ENCODE results near the gene NANP.
"Not testable (repeated sequence)": the region's sequence is repeated elsewhere in the genome, so short reads cannot be mapped to it uniquely, and the experiment has no call there.

The NANP gene, protein sequence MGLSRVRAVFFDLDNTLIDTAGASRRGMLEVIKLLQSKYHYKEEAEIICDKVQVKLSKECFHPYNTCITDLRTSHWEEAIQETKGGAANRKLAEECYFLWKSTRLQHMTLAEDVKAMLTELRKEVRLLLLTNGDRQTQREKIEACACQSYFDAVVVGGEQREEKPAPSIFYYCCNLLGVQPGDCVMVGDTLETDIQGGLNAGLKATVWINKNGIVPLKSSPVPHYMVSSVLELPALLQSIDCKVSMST

DNA sequence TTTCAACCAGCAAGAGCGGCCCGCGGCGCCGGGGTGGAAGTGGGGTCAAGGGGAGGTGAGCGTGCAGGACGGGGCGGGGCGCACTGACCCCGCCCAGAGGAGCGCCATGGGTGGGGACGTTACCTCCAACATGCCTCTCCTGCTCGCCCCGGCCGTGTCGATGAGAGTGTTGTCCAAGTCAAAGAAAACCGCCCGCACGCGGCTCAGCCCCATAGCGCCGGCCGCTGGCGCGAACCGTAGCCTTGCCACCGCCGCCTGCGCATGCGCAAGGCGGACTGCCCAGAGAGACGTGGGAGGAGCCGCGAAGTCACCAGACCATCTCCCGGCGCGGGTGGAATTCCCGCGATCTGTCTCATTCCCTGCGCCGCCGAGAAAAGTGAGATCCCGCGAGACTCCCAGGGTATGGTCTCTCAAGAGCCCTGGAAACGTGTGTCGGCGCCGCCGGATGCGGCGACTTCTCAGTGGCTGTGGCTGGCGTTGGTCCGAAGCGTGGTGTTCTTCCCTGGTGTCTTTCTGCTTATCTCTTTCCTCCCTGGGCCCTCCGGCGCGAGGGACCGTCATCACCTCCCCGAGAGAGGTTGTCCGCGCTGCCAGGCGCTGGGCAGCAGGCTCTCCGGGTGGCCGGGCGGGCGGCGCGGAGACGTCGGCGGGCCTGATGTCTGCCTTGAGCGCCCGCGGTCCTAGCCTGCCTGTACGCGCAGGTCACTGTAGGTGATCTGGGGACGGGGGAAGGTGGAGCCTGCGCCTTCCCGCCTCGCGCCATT, at the start of gene NANP:
TSS of gene NANP (minus strand) at position 279 of the 764 bp plus-strand sequence. CDS start at position 213, 66 bp downstream.
- peak within 1 kb of the TSS; percentile 93 for H3K4me3 Mint-ChIP-seq
- peak within 1 kb of the TSS; percentile 95 for H3K27ac Mint-ChIP-seq
- H3K4me1 Mint-ChIP-seq: peaks cover 34% of the 10 kb centered on the region
- H3K9me3 Mint-ChIP-seq: peaks cover 13% of the 10 kb centered on the region
- CTCF ChIA-PET: no interaction called here
- peak; percentile 93 for DNase-seq
- peaks cover 5% of the 10 kb centered on the region for H3K27me3 Mint-ChIP-seq
- H3K36me3 Mint-ChIP-seq: peaks cover 12% of the 10 kb centered on the region

DNA sequence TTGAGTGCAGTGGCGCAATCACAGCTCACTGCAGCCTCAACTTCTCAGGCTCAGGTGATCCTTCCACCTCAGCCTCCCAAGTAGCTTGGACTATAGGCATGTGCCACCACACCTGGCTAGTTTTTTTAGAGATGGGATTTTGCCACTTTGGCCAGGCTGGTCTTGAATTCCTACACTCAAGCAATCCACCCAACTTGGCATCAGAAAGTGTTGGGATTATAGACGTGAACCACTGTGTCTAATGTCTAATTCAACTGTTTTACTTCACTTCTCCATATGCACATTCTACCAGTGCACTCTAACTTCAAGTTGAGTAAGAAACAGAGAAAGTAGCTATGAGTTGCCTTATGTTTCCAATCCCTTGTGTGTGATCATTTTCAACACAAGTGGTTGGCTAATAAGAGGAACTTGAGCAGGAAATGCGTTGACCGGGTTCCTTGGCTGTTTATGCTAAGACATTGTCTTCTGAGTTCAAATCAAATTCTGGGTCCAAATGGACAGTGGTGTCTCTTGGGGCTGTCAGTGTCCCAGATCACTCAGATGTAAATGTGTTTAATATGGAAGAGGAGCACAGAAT, 48.9 kb upstream of the NANP start:
- Mint-ChIP-seq H3K4me3 (no peak overlapping the region), H3K27me3 (no peaks in the 10 kb centered on the region), H3K36me3 (peaks cover 48% of the 10 kb centered on the region), H3K9me3 (no peaks in the 10 kb centered on the region), H3K4me1 (no peaks in the 10 kb centered on the region), H3K27ac (no peak overlapping the region)
- no peak for DNase-seq
- CTCF ChIA-PET: no interaction called here

GRCh38 chr20:25669826-25670422, 46.1 kb upstream of the NANP start:
- CTCF ChIA-PET: no interaction called here
- peaks cover 21% of the 10 kb centered on the region for H3K36me3 Mint-ChIP-seq
- no peaks in the 10 kb centered on the region for H3K4me1 Mint-ChIP-seq
- H3K27me3 Mint-ChIP-seq: no peaks in the 10 kb centered on the region
- no peak overlapping the region for H3K27ac Mint-ChIP-seq
- H3K4me3 Mint-ChIP-seq: no peak overlapping the region
- no peaks in the 10 kb centered on the region for H3K9me3 Mint-ChIP-seq
- no peak for DNase-seq

DNA sequence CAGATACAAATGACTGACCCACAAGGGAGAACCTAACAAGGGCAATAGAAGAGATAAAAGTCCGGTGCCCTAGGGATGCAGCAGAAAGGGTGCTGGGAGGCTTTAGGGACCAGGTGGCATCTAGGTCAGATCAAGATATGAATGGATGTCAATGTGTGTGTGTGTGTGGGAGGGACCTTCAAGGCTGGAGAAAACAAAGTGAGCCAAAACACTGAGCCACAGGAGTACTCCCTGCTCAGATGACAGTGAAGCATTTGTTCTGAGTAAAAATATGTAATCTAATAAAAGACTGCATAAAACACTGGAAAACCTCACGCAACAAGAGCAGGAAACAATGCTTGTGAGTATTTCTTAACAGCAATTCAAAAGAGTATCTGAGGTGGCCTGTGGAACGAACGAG, 44.6 kb upstream of the NANP start:
- CTCF ChIA-PET: no interaction called here
- no peaks in the 10 kb centered on the region for H3K27me3 Mint-ChIP-seq
- no peak for DNase-seq
- no peak overlapping the region for H3K27ac Mint-ChIP-seq
- H3K4me3 Mint-ChIP-seq: no peak overlapping the region
- no peaks in the 10 kb centered on the region for H3K4me1 Mint-ChIP-seq
- peaks cover 7% of the 10 kb centered on the region for H3K36me3 Mint-ChIP-seq
- no peaks in the 10 kb centered on the region for H3K9me3 Mint-ChIP-seq

GRCh38 chr20:25659999-25660398, 36.2 kb upstream of the NANP start:
- CTCF ChIA-PET: no interaction called here
- no peak for DNase-seq
- no peak overlapping the region for H3K27ac Mint-ChIP-seq
- no peaks in the 10 kb centered on the region for H3K27me3 Mint-ChIP-seq
- H3K4me3 Mint-ChIP-seq: no peak overlapping the region
- no peaks in the 10 kb centered on the region for H3K9me3 Mint-ChIP-seq
- H3K36me3 Mint-ChIP-seq: no peaks in the 10 kb centered on the region
- peaks cover 3% of the 10 kb centered on the region for H3K4me1 Mint-ChIP-seq

DNA sequence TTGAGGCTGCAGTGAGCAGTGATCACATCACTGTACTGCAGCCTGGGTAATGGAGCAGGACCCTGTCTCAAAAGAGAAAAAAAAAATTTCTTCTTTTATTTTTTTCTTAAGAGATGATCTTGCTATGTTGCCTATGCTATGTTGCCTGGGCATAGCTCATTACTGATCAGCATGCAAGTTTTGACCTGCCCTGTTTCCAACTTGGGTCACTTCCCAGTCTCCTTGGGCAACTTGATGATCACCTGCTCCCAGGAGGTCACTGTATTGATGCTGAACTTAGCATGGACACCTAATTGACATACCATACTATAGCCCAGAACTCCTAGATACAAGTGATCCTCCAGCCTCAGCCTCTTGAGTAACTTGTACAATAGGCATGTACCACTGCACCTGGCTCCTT, 30.7 kb upstream of the NANP start:
- CTCF ChIA-PET: interaction anchor here (1.4 kb wide), 1 partner anchor 11 kb away, joined by 3 read pairs; no protein-coding TSS in a partner anchor
- no peaks in the 10 kb centered on the region for H3K9me3 Mint-ChIP-seq
- peaks cover 5% of the 10 kb centered on the region for H3K36me3 Mint-ChIP-seq
- no peak overlapping the region for H3K4me3 Mint-ChIP-seq
- no peaks in the 10 kb centered on the region for H3K27me3 Mint-ChIP-seq
- DNase-seq: no peak
- H3K4me1 Mint-ChIP-seq: peaks cover 3% of the 10 kb centered on the region
- H3K27ac Mint-ChIP-seq: no peak overlapping the region

GRCh38 chr20:25652866-25653265, 29.1 kb upstream of the NANP start:
- H3K36me3 Mint-ChIP-seq, H3K9me3 Mint-ChIP-seq, H3K27ac Mint-ChIP-seq, H3K4me1 Mint-ChIP-seq, H3K27me3 Mint-ChIP-seq, DNase-seq, H3K4me3 Mint-ChIP-seq: not testable (repeated sequence)
- CTCF ChIA-PET: interaction anchor here (1.4 kb wide), 1 partner anchor 9 kb away, joined by 3 read pairs; no protein-coding TSS in a partner anchor

- peaks cover 6% of the 10 kb centered on the region for H3K4me1 Mint-ChIP-seq
- CTCF ChIA-PET: no interaction called here
- no peaks in the 10 kb centered on the region for H3K9me3 Mint-ChIP-seq
- DNase-seq: no peak
- H3K27ac Mint-ChIP-seq: no peak overlapping the region
- H3K27me3 Mint-ChIP-seq: no peaks in the 10 kb centered on the region
- H3K4me3 Mint-ChIP-seq: no peak overlapping the region
- peaks cover 19% of the 10 kb centered on the region for H3K36me3 Mint-ChIP-seq
These were observed 21.0 kb upstream of the NANP start for GRCh38 chr20:25644814-25645213.

DNA sequence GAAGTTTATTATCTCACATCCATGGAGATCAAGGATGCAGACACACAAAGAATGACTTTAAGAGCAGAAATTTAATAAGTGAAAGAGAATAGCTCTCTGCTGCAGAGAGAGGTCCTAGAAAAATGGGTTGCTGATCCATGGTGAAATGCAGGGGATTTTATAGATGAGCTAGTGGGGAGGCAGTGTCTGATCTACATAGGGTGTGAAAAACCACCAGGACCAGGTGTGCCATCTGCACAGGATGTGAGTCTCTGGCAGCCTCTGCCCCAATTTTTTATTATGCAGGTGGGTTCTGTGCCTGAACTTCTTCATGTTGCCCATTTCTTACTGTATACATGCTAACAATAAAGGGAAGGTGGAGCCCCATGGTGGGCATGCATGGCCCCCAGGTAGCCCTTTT, 19.9 kb upstream of the NANP start:
- H3K9me3 Mint-ChIP-seq: no peaks in the 10 kb centered on the region
- no peak overlapping the region for H3K27ac Mint-ChIP-seq
- peaks cover 20% of the 10 kb centered on the region for H3K36me3 Mint-ChIP-seq
- no peaks in the 10 kb centered on the region for H3K27me3 Mint-ChIP-seq
- CTCF ChIA-PET: interaction anchor here (1.0 kb wide), 1 partner anchor 10 kb away, joined by 3 read pairs; no protein-coding TSS in a partner anchor
- H3K4me3 Mint-ChIP-seq: no peak overlapping the region
- DNase-seq: no peak
- H3K4me1 Mint-ChIP-seq: peaks cover 6% of the 10 kb centered on the region

DNA sequence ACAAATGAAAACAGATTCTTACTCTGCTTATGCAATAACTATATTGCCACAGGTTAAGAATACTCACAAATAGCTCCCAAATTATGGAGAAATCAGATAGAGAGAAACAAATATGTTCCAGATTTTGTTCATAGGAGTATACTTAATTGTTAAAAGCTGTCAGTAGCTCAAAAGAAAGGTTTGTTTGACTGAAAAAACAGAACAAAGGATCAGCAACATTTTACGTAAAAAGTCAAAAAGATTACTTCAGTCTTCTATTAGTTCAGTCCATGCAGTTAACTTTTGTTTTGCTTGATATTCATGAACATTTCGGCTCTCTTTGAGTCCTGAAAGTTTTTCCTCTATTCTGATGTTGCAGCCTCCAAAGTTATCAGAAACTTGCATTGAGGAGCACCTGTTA, 13.4 kb upstream of the NANP start:
- CTCF ChIA-PET: no interaction called here
- no peaks in the 10 kb centered on the region for H3K27me3 Mint-ChIP-seq

DNA sequence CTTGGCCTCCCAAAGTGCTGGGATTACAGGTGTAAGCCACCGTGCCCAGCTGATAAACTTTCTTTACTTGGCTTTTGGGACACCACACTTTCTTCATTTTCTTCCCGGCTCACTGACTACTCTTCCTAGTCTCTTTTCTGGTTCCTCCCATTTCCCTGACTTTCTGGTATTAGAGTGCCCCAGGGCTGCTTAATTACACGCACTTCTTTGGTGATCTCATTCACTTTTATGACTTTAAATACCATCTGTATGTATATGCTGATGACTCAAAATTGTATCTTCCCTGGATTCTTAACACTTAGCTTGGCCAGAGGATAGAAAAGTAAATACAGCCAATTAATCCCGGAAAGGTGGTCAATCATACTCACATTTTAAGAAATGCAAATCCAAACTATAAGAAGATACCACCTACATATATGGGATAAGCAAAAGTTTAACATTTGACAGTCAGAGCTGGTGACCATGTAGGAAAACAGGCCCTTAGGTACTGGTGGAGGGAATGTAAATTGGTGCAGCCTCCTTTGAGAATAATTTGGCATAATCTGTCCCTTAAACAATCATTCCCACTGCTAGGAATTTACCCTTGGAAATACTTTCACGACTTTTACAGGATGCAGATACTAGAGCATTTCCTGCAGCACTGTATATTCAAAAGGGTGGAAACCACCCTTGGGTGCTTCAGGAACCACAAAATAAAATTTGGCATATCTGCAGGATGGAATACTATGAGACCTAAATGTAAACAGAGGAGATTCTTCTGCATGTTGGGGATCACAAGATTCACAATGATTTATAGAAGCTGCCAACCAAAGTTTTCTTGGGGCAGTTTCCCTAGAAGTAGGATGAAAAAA, 9.4 kb upstream of the NANP start:
- CTCF ChIA-PET: no interaction called here
- Mint-ChIP-seq H3K4me3 (no peak overlapping the region), H3K4me1 (peaks cover 3% of the 10 kb centered on the region), H3K27ac (no peak overlapping the region), H3K27me3 (no peaks in the 10 kb centered on the region), H3K36me3 (peaks cover 30% of the 10 kb centered on the region), H3K9me3 (peaks cover 28% of the 10 kb centered on the region)
- DNase-seq: no peak

More for the DNA sequence above, 13.4 kb upstream of the NANP start:
- Mint-ChIP-seq H3K27ac (no peak overlapping the region), H3K4me1 (peaks cover 3% of the 10 kb centered on the region), H3K4me3 (no peak overlapping the region), H3K36me3 (peaks cover 34% of the 10 kb centered on the region), H3K9me3 (peaks cover 19% of the 10 kb centered on the region)
- no peak for DNase-seq

DNA sequence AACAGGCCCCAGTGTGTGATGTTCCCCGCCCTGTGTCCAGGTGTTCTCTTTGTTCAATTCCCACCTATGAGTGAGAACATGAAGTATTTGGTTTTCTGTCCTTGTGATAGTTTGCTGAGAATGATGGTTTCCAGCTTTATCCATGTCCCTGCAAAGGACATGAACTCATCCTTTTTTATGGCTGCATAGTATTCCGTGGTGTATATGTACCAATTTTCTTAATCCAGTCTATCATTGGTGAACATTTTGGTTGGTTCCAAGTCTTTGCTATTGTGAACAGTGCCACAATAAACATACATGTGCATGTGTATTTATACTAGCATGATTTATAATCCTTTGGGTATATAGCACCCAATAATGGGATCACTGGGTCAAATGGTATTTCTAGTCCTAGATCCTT, 6.8 kb upstream of the NANP start:
- H3K4me3 Mint-ChIP-seq, CTCF ChIA-PET, H3K4me1 Mint-ChIP-seq, DNase-seq, H3K27ac Mint-ChIP-seq, H3K27me3 Mint-ChIP-seq: not testable (repeated sequence)
- H3K36me3 Mint-ChIP-seq: peaks cover 23% of the 10 kb centered on the region
- H3K9me3 Mint-ChIP-seq: peaks cover 22% of the 10 kb centered on the region

DNA sequence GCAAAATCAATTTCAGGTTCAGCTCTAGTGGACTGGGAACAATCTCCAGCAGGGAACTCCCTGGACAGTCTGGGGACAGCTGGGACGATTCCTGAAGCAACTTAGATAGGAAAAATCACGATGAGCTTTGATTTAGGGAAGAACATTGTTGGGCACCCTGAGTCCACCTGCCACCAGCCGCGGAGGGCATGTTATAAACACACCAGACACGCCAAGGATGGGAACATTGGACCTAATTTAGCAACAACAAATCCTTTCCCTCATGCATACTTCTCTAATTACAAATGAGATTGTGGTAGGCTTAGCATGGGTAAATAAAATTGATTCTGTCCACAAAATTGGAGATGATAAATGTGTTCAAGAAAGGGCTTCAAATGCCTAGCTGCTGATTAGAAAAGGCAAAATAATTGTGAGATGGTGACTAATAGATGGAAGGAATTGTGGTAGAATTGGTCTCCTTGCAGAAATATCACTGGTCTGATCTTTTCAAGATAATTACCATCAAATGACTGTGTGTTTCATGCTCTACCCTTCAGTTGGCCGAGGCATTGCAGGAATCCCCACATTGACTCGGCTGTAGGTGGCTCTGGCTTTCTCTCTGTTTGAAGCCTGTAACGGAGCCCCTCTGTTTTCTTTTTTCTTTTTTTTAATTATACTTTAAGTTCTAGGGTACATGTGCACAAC, 6.1 kb upstream of the NANP start:
- H3K36me3 Mint-ChIP-seq: peaks cover 17% of the 10 kb centered on the region
- no peak for DNase-seq
- H3K9me3 Mint-ChIP-seq: peaks cover 22% of the 10 kb centered on the region
- no peak overlapping the region for H3K27ac Mint-ChIP-seq
- no peak overlapping the region for H3K4me3 Mint-ChIP-seq
- CTCF ChIA-PET: no interaction called here
- H3K4me1 Mint-ChIP-seq: peaks cover 3% of the 10 kb centered on the region
- H3K27me3 Mint-ChIP-seq: no peaks in the 10 kb centered on the region
